Natural killer cell (primary cell): ENCODE results near the gene GALNT16. TPM values are rescaled to one million over a fixed set of nuclear protein-coding genes. Genes with fewer than 3 reads are reported as not detected.
"Not testable (repeated sequence)": the region's sequence is repeated elsewhere in the genome, so short reads cannot be mapped to it uniquely, and the experiment has no call there.

Experiments used
- ATAC-seq, 3 donors: fragments of 150-1000 bp in 2 of 3; fragments of 200-7000 bp in 1 of 3; cut with Tn5 transposase; 1 replicate in 1 of 3; 2 replicates in 2 of 3; pipeline ENCODE4 v1.10.0; 2021; ENCODE audit warnings: mild to moderate bottlenecking in 2 of 3, moderate library complexity in 2 of 3
- DNase-seq, 2 donors: peaks; one replicate each; pipeline versions ENCODE4 v3.0.0 to v3.0.0-alpha.2; 2013 to 2021; ENCODE audit warnings: mixed read lengths in 1 of 2
- H3K27ac ChIP-seq: one replicate; pipeline ENCODE4 v1.5.1; 2013; ENCODE audit warnings: mild to moderate bottlenecking, low read length
- H3K27me3 ChIP-seq: one replicate; pipeline ENCODE4 v1.6.1; 2013; ENCODE audit warnings: low read length; ENCODE audit not compliant: control insufficient read depth, insufficient read depth
- H3K36me3 ChIP-seq: one replicate; pipeline ENCODE4 v1.6.1; 2013; ENCODE audit warnings: low read length; ENCODE audit not compliant: control insufficient read depth, insufficient read depth
- H3K4me1 ChIP-seq: one replicate; pipeline ENCODE4 v1.6.1; 2013; ENCODE audit warnings: low read length; ENCODE audit not compliant: control insufficient read depth, insufficient read depth
- H3K4me3 ChIP-seq: one replicate; pipeline ENCODE4 v1.5.1; 2013; ENCODE audit warnings: low read length
- H3K9me3 ChIP-seq: one replicate; pipeline ENCODE4 v1.6.1; 2013; ENCODE audit warnings: low read length; ENCODE audit not compliant: control insufficient read depth, insufficient read depth
- H3K27ac Mint-ChIP-seq, 2 donors: one replicate each; pipeline ENCODE4 v1.8.0; 2022; ENCODE audit warnings: mild to moderate bottlenecking in 2 of 2, mixed read lengths in 2 of 2, moderate library complexity in 1 of 2
- H3K27me3 Mint-ChIP-seq, 2 donors: one replicate each; pipeline ENCODE4 v1.8.0; 2022; ENCODE audit warnings: low read depth in 2 of 2, mixed read lengths in 2 of 2
- H3K36me3 Mint-ChIP-seq: one replicate; pipeline ENCODE4 v1.8.0; 2022; ENCODE audit warnings: mixed read lengths
- H3K4me1 Mint-ChIP-seq, 2 donors: one replicate each; pipeline ENCODE4 v1.8.0; 2022; ENCODE audit warnings: mixed read lengths in 2 of 2
- H3K4me3 Mint-ChIP-seq: one replicate; pipeline ENCODE4 v1.8.0; 2022; ENCODE audit warnings: mild to moderate bottlenecking, moderate library complexity, mixed read lengths
- H3K9me3 Mint-ChIP-seq, 2 donors: one replicate each; pipeline ENCODE4 v1.8.0; 2022; ENCODE audit warnings: mixed read lengths in 2 of 2
- CTCF ChIP-seq: fragments of 200-600 bp; IDR thresholded peaks from one replicate; pipeline ENCODE4 v1.8.0; 2022; ENCODE audit warnings: antibody characterized with exemption
- WGBS: methylation state at CpG from one replicate; pipeline ENCODE4 v1.1.7; 2013; ENCODE audit warnings: missing lambda C conversion rate; ENCODE audit not compliant: insufficient coverage; 5-methylcytosine and 5-hydroxymethylcytosine counted together
- intact Hi-C: fragments of 100-400 bp; cut with micrococcal nuclease; formaldehyde crosslinking; loops from one replicate; pipeline ENCODE4 v1.14.2; 2022
- total RNA-seq, 4 donors: library from RNA; stranded (reverse); fragments of 120-200 nt in 1 of 4; gene quantifications; one replicate each; pipeline versions ENCODE4 v1.2.3 to v1.2.4, GENCODE V29; 2013 to 2022

The GALNT16 gene
- total RNA-seq, 3 donors from 2014 or later (not counting 1 experiment from before 2014, with no cell fraction given): not detected

- no peak for DNase-seq
- TF ChIP-seq CTCF: no peak
Observed at GRCh38 chr14:69288956-69289705, 29.2 kb downstream of the GALNT16 start.

GRCh38 chr14:69289811-69290520 lies 30.0 kb downstream of the GALNT16 start:
- Histone ChIP-seq H3K9me3 (no peaks in the 10 kb centered on the region), H3K4me3 (no peak overlapping the region), H3K4me1 (no peaks in the 10 kb centered on the region), H3K36me3 (no peaks in the 10 kb centered on the region), H3K27me3 (no peaks in the 10 kb centered on the region), H3K27ac (no peak overlapping the region)
- Mint-ChIP-seq H3K27me3 (peaks cover 0 to 4% of the 10 kb centered on the region in 2 donors), H3K4me1 (no peaks in the 10 kb centered on the region), H3K36me3 (no peaks in the 10 kb centered on the region), H3K4me3 (no peak overlapping the region), H3K9me3 (no peaks in the 10 kb centered on the region), H3K27ac (no peak overlapping the region)
- DNase-seq: no peak
- TF ChIP-seq CTCF: no peak
- WGBS: 91% methylated on average over 13 of the region's 13 CpGs
- intact Hi-C loops: no loop called here
- no peak for ATAC-seq

More at GRCh38 chr14:69288956-69289705, 29.2 kb downstream of the GALNT16 start:
- Histone ChIP-seq H3K4me3 (no peak overlapping the region), H3K27ac (no peak overlapping the region), H3K27me3 (no peaks in the 10 kb centered on the region), H3K36me3 (no peaks in the 10 kb centered on the region), H3K9me3 (no peaks in the 10 kb centered on the region), H3K4me1 (no peaks in the 10 kb centered on the region)
- H3K27me3 Mint-ChIP-seq: peaks cover 0 to 4% of the 10 kb centered on the region in 2 donors
- WGBS: 88% methylated on average over 9 of the region's 9 CpGs
- ATAC-seq: no peak
- intact Hi-C loops: no loop called here
- no peak overlapping the region for H3K4me3 Mint-ChIP-seq
- H3K27ac Mint-ChIP-seq: no peak overlapping the region
- H3K4me1 Mint-ChIP-seq: no peaks in the 10 kb centered on the region
- no peaks in the 10 kb centered on the region for H3K36me3 Mint-ChIP-seq
- no peaks in the 10 kb centered on the region for H3K9me3 Mint-ChIP-seq

- H3K27me3 Mint-ChIP-seq, H3K36me3 ChIP-seq, H3K27ac ChIP-seq, H3K4me1 ChIP-seq, H3K4me1 Mint-ChIP-seq, DNase-seq, H3K9me3 ChIP-seq, H3K4me3 ChIP-seq, H3K27me3 ChIP-seq, H3K27ac Mint-ChIP-seq, H3K36me3 Mint-ChIP-seq, H3K9me3 Mint-ChIP-seq, H3K4me3 Mint-ChIP-seq, intact Hi-C loops, ATAC-seq: not testable (repeated sequence)
- WGBS: 87% methylated on average over 7 of the region's 7 CpGs
Observed at GRCh38 chr14:69290881-69291280, 30.9 kb downstream of the GALNT16 start.

GRCh38 chr14:69291396-69291795 lies 31.4 kb downstream of the GALNT16 start:
- H3K27ac Mint-ChIP-seq: no peak overlapping the region
- Histone ChIP-seq H3K9me3 (no peaks in the 10 kb centered on the region), H3K4me3 (no peak overlapping the region), H3K27me3 (no peaks in the 10 kb centered on the region), H3K27ac (no peak overlapping the region), H3K36me3 (no peaks in the 10 kb centered on the region), H3K4me1 (no peaks in the 10 kb centered on the region)
- no peaks in the 10 kb centered on the region for H3K9me3 Mint-ChIP-seq
- no peak overlapping the region for H3K4me3 Mint-ChIP-seq
- intact Hi-C loops: no loop called here
- no peaks in the 10 kb centered on the region for H3K27me3 Mint-ChIP-seq
- ATAC-seq (no peak), DNase-seq (no peak)
- 82% methylated on average over 5 of the region's 5 CpGs for WGBS
- no peaks in the 10 kb centered on the region for H3K4me1 Mint-ChIP-seq
- no peak for TF ChIP-seq CTCF
- no peaks in the 10 kb centered on the region for H3K36me3 Mint-ChIP-seq
